Neural cell (in vitro differentiated cells): Measurements from ENCODE around the gene GAB4.
"Not testable (repeated sequence)": the region's sequence is repeated elsewhere in the genome, so short reads cannot be mapped to it uniquely, and the experiment has no call there.

ENCODE experiments used
- EZH2 ChIP-seq: fragments of 200-600, 300-800 bp; shearing (Covaris generic), sonication (generic); IDR thresholded peaks from 2 replicates; pipeline ENCODE4 v1.6.1; 2014; ENCODE audit warnings: antibody characterized with exemption, low read length, borderline replicate concordance, mild to moderate bottlenecking; ENCODE audit not compliant: insufficient read depth, poor library complexity, severe bottlenecking
- RAD21 ChIP-seq: fragments of 450-650 bp; conservative IDR thresholded peaks from 2 replicates; pipeline ENCODE4 v1.6.1; 2014; ENCODE audit warnings: antibody characterized with exemption, mild to moderate bottlenecking, moderate library complexity
- TF ChIP-seq, protein P1 (sequence below): fragments of 450-650 bp; IDR thresholded peaks from 2 replicates; pipeline ENCODE4 v1.5.1; 2014; ENCODE audit warnings: antibody characterized with exemption, mild to moderate bottlenecking, moderate library complexity; ENCODE audit not compliant: poor library complexity, severe bottlenecking

GRCh38 chr22:17024380-17024779 lies 16.4 kb upstream of the GAB4 start:
- TF ChIP-seq, protein P1, sequence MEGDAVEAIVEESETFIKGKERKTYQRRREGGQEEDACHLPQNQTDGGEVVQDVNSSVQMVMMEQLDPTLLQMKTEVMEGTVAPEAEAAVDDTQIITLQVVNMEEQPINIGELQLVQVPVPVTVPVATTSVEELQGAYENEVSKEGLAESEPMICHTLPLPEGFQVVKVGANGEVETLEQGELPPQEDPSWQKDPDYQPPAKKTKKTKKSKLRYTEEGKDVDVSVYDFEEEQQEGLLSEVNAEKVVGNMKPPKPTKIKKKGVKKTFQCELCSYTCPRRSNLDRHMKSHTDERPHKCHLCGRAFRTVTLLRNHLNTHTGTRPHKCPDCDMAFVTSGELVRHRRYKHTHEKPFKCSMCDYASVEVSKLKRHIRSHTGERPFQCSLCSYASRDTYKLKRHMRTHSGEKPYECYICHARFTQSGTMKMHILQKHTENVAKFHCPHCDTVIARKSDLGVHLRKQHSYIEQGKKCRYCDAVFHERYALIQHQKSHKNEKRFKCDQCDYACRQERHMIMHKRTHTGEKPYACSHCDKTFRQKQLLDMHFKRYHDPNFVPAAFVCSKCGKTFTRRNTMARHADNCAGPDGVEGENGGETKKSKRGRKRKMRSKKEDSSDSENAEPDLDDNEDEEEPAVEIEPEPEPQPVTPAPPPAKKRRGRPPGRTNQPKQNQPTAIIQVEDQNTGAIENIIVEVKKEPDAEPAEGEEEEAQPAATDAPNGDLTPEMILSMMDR, result not testable (repeated sequence)
- TF ChIP-seq EZH2, RAD21: not testable (repeated sequence)
